ENCODE measurements around the gene TFAP2D.
A peak's percentile ranks its signal among the peaks of the same experiment; 100 is the strongest.

TFAP2D gene

DNA sequence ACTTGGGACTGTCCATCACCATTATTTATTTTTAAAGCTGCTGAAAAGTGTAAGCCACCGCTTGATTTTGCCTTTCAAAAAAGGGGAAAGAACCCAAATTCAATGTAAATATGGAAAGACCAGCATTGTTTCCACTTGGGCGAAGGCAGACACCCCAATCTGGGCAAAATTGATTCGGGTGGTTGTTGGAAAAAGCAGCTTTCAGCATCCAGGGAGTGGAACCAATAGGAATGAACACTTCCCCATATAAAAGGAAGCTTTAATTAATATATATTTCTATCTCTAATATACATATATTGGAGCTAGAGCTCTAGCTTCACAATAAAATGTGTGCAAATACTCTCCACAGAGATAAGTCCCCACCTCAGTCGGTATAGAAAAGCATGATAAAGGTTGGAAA, at the start of gene TFAP2D:
TFAP2D (plus strand) TSS at position 301 of the 400 bp plus-strand sequence. CDS start 530 bp downstream, outside the sequence.
- H3K4me3 Mint-ChIP-seq: no peak within 1 kb of the TSS
- ATAC-seq: no peak
- H3K27ac Mint-ChIP-seq: peak within 1 kb of the TSS; percentile 11
- H3K4me1 Mint-ChIP-seq: no peaks in the 10 kb centered on the region
- H3K9me3 Mint-ChIP-seq: no peaks in the 10 kb centered on the region
- H3K27me3 Mint-ChIP-seq: peaks cover 78% of the 10 kb centered on the region
- DNase-seq: no peak
- H3K36me3 Mint-ChIP-seq (ENCODE audit: low read depth): peaks cover 2% of the 10 kb centered on the region

GRCh38 chr6:50663806-50664205, 49.5 kb upstream of the TFAP2D start:
- Mint-ChIP-seq H3K4me1 (no peaks in the 10 kb centered on the region), H3K27ac (no peak overlapping the region), H3K27me3 (no peaks in the 10 kb centered on the region), H3K9me3 (peaks cover 5% of the 10 kb centered on the region), H3K36me3 (ENCODE audit: low read depth) (no peaks in the 10 kb centered on the region), H3K4me3 (no peak overlapping the region)
- DNase-seq: no peak
- no peak for ATAC-seq

GRCh38 chr6:50666089-50666488, 47.2 kb upstream of the TFAP2D start:
- no peaks in the 10 kb centered on the region for H3K4me1 Mint-ChIP-seq

GRCh38 chr6:50681213-50681824, 32.0 kb upstream of the TFAP2D start:
- no peak for DNase-seq
- no peak for ATAC-seq
- H3K4me1 Mint-ChIP-seq: no peaks in the 10 kb centered on the region
- no peak overlapping the region for H3K27ac Mint-ChIP-seq
- peaks cover 6% of the 10 kb centered on the region for H3K9me3 Mint-ChIP-seq
- no peak overlapping the region for H3K4me3 Mint-ChIP-seq
- no peaks in the 10 kb centered on the region for H3K27me3 Mint-ChIP-seq
- H3K36me3 Mint-ChIP-seq (ENCODE audit: low read depth): no peaks in the 10 kb centered on the region

More at GRCh38 chr6:50666089-50666488, 47.2 kb upstream of the TFAP2D start:
- Mint-ChIP-seq H3K27ac (no peak overlapping the region), H3K36me3 (ENCODE audit: low read depth) (no peaks in the 10 kb centered on the region), H3K4me3 (no peak overlapping the region), H3K27me3 (no peaks in the 10 kb centered on the region), H3K9me3 (peaks cover 5% of the 10 kb centered on the region)
- DNase-seq: no peak
- ATAC-seq: no peak

- Mint-ChIP-seq H3K27me3 (peaks cover 5% of the 10 kb centered on the region), H3K4me1 (no peaks in the 10 kb centered on the region), H3K4me3 (no peak overlapping the region), H3K9me3 (peaks cover 6% of the 10 kb centered on the region), H3K36me3 (ENCODE audit: low read depth) (no peaks in the 10 kb centered on the region), H3K27ac (no peak overlapping the region)
- ATAC-seq (no peak), DNase-seq (no peak)
These were observed 24.1 kb upstream of the TFAP2D start for GRCh38 chr6:50689210-50689609.

- no peak for DNase-seq
- H3K36me3 Mint-ChIP-seq (ENCODE audit: low read depth): no peaks in the 10 kb centered on the region
- no peaks in the 10 kb centered on the region for H3K4me1 Mint-ChIP-seq
- no peak overlapping the region for H3K27ac Mint-ChIP-seq
- no peak overlapping the region for H3K4me3 Mint-ChIP-seq
- ATAC-seq: no peak
- H3K9me3 Mint-ChIP-seq: no peaks in the 10 kb centered on the region
- peaks cover 4% of the 10 kb centered on the region for H3K27me3 Mint-ChIP-seq
These were observed 21.4 kb upstream of the TFAP2D start for GRCh38 chr6:50691814-50692495.

DNA sequence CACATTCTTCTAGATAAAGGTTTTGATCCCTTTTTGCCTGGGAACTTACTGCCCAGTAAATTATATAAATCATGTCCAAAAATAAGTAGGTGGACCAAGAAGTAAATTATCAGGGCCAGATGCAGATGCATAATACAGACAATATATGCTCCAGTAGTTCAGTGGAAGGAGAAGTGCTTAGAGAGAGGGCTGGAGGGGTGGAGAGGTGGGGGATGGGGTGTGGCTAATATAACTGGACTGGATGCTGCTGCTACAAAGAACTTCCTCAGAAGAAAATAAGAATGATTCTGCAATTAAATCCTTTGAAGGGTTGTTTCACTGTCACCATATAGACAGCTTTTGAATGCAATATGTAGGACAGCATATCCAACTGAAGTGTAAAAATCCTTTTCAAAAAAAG, 14.8 kb upstream of the TFAP2D start:
- no peaks in the 10 kb centered on the region for H3K36me3 Mint-ChIP-seq (ENCODE audit: low read depth)
- ATAC-seq: no peak
- no peak for DNase-seq
- H3K27me3 Mint-ChIP-seq: peaks cover 2% of the 10 kb centered on the region
- H3K27ac Mint-ChIP-seq: no peak overlapping the region
- peaks cover 5% of the 10 kb centered on the region for H3K9me3 Mint-ChIP-seq
- H3K4me1 Mint-ChIP-seq: no peaks in the 10 kb centered on the region
- no peak overlapping the region for H3K4me3 Mint-ChIP-seq

- Mint-ChIP-seq H3K4me3 (no peak overlapping the region), H3K27me3 (peaks cover 4% of the 10 kb centered on the region), H3K36me3 (ENCODE audit: low read depth) (no peaks in the 10 kb centered on the region), H3K27ac (no peak overlapping the region), H3K9me3 (peaks cover 5% of the 10 kb centered on the region), H3K4me1 (no peaks in the 10 kb centered on the region)
- DNase-seq (no peak), ATAC-seq (no peak)
These were observed 14.1 kb upstream of the TFAP2D start for GRCh38 chr6:50699051-50699775.

GRCh38 chr6:50706575-50706974, 6.8 kb upstream of the TFAP2D start:
- no peaks in the 10 kb centered on the region for H3K9me3 Mint-ChIP-seq
- H3K4me3 Mint-ChIP-seq: no peak overlapping the region

GRCh38 chr6:50707191-50707590, 6.1 kb upstream of the TFAP2D start:
- no peaks in the 10 kb centered on the region for H3K36me3 Mint-ChIP-seq (ENCODE audit: low read depth)
- no peaks in the 10 kb centered on the region for H3K9me3 Mint-ChIP-seq
- no peak for ATAC-seq
- no peak overlapping the region for H3K27ac Mint-ChIP-seq
- no peak for DNase-seq
- H3K27me3 Mint-ChIP-seq: peaks cover 63% of the 10 kb centered on the region
- no peak overlapping the region for H3K4me3 Mint-ChIP-seq
- H3K4me1 Mint-ChIP-seq: no peaks in the 10 kb centered on the region

More at GRCh38 chr6:50706575-50706974, 6.8 kb upstream of the TFAP2D start:
- DNase-seq: no peak
- no peaks in the 10 kb centered on the region for H3K4me1 Mint-ChIP-seq
- peaks cover 60% of the 10 kb centered on the region for H3K27me3 Mint-ChIP-seq
- H3K27ac Mint-ChIP-seq: no peak overlapping the region
- H3K36me3 Mint-ChIP-seq (ENCODE audit: low read depth): no peaks in the 10 kb centered on the region
- ATAC-seq: no peak

GRCh38 chr6:50707652-50708300, 5.5 kb upstream of the TFAP2D start:
- Mint-ChIP-seq H3K27me3 (peaks cover 66% of the 10 kb centered on the region), H3K4me3 (no peak overlapping the region), H3K9me3 (no peaks in the 10 kb centered on the region), H3K36me3 (ENCODE audit: low read depth) (no peaks in the 10 kb centered on the region), H3K27ac (no peak overlapping the region), H3K4me1 (no peaks in the 10 kb centered on the region)
- ATAC-seq (no peak), DNase-seq (no peak)

DNA sequence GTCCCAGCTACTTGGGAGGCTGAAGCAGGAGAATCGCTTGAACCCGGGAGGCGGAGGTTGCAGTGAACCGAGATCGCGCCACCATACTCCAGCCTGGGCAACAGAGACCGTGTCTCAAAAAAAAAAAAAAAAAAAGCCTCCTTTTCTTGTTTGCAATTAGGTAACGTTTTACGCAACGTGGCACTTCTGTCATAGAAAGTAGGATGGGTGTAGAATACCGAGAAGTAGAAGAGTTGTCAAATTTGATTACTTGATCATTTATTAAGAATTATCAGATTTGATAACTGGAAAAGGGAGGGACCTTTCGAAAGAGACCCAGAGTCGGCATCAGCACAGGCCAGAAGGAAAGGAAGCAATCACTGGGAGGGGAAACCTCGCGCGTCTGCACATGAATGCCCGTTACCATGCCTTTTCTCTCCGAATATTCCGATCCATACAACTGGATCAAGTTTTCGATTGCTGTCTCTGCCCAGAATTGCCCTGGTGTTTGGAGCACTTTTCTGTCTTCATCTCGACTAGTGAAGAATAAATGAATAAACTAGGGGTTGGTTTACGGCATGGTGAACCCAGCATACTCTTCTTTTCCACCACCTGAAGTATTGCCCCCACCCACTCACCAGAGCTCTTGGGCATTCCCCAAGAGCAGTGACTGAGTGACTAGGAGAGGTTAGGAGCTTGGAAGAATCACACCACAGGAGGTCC, 4.5 kb upstream of the TFAP2D start:
- DNase-seq: no peak
- Mint-ChIP-seq H3K27ac (no peak overlapping the region), H3K9me3 (no peaks in the 10 kb centered on the region), H3K36me3 (ENCODE audit: low read depth) (no peaks in the 10 kb centered on the region), H3K27me3 (peaks cover 74% of the 10 kb centered on the region), H3K4me3 (no peak overlapping the region), H3K4me1 (no peaks in the 10 kb centered on the region)
- no peak for ATAC-seq

- H3K36me3 Mint-ChIP-seq (ENCODE audit: low read depth): no peaks in the 10 kb centered on the region
- DNase-seq (no peak), ATAC-seq (no peak)
- no peaks in the 10 kb centered on the region for H3K9me3 Mint-ChIP-seq
- H3K4me1 Mint-ChIP-seq: no peaks in the 10 kb centered on the region
- peaks cover 75% of the 10 kb centered on the region for H3K27me3 Mint-ChIP-seq
- H3K27ac Mint-ChIP-seq: no peak overlapping the region
- no peak overlapping the region for H3K4me3 Mint-ChIP-seq
These were observed 4.0 kb upstream of the TFAP2D start for GRCh38 chr6:50709366-50709734.

GRCh38 chr6:50711686-50712085, 1.6 kb upstream of the TFAP2D start:
- no peaks in the 10 kb centered on the region for H3K4me1 Mint-ChIP-seq
- ATAC-seq: no peak
- H3K27me3 Mint-ChIP-seq: peaks cover 80% of the 10 kb centered on the region
- H3K36me3 Mint-ChIP-seq (ENCODE audit: low read depth): peaks cover 2% of the 10 kb centered on the region
- DNase-seq: no peak
- H3K4me3 Mint-ChIP-seq: no peak overlapping the region
- no peaks in the 10 kb centered on the region for H3K9me3 Mint-ChIP-seq
- H3K27ac Mint-ChIP-seq: no peak overlapping the region
